GM19395 (cell line): ENCODE measurements around the gene VWA3A.
"Not testable (repeated sequence)": the region's sequence is repeated elsewhere in the genome, so short reads cannot be mapped to it uniquely, and the experiment has no call there.

Experiments
- ATAC-seq: cut with Tn5 transposase; IDR thresholded peaks from one replicate; pipeline ENCODE4 v1.9.1; 2021; ENCODE audit warnings: mild to moderate bottlenecking, moderate library complexity; ENCODE audit not compliant: unreplicated experiment

Gene VWA3A

DNA sequence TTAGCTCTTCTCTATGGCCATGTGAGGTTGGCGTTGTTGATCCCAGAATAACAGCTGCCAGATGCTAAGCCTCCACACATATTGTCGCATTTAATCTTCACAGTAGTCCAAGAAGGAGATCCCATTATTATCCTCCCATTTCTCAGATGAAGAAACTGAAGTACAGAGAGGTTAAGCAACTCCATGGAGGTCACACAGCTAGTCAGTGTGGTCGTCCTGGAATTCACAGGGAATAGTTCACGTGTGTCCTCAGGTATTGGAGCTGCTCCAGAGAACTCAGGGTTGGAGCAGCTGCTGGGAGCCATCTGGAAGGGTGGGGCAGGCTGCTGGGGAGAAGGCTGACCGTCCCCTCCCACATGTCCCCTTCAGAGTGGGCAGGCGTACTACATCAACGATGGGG is 89.5 kb downstream of the VWA3A start:
- ATAC-seq = no peak

DNA sequence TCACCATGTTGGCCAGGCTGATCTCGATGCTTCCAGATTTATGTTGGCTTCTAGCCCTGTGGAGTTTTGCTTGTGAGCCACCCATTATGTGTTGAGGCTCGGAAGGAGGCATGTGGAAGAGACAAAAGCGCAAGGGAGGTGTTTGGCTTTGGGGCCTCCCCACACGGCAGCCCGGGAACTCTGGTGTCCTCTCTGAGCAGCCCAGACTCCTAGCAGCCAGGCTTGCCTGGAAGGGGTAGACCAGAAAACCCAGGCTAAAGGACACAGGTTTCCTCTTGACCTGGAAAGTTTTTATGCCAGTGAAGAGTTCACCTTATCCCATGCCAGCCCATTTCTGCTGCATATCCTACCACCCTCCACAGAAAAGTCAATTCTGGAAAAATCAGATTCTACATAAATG is 91.0 kb downstream of the VWA3A start:
- no peak for ATAC-seq

DNA sequence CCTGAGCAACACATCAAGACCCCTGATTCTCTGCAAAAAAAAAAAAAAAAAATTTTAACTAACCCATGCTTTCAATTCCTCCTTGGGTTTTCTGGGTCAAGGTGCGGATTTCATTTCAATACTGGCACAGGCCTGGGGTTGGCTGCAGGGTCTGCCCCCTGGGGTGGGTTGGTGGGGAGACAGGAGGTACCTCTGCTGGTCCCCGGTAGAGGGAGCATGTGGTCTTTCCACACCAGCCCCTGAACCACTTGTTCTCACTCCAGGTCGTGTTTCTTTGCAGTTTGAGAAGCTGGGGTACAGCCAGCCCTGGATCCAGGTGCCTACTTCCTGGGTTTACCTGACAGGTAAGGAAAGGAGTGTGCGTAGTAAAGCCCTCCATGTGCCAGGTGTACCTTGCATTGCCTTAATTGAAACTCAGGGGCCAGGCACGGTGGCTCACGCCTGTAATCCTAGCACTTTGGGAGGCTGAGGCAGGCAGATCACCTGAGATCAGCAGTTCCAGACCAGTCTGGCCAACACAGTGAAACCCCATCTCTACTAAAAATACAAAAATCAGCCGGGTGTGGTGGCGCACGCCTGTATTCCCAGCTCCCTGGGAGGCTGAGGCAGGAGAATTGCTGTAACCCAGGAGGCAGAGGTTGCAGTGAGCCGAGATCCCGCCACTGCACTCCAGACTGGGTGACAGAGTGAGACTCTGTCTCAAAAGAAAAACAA is 91.7 kb downstream of the VWA3A start:
- no peak for ATAC-seq

DNA sequence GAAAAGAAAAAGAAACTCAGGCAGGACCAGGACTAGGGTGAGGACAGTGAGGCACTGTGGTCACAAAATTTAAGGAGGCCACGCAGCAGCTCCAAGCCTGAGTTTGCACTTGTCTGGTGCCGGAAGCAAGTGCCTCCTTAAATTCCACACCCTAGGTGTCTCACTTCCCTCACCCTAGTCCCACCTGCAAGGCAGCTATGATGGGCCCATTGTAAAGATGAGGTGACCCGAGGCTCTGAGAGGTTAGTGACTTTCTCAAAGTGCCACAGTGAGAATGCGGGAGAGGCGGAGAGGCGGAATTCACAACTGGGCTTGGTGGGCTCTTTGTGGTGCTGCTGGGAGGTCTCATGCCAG is 92.3 kb downstream of the VWA3A start:
- no peak for ATAC-seq

DNA sequence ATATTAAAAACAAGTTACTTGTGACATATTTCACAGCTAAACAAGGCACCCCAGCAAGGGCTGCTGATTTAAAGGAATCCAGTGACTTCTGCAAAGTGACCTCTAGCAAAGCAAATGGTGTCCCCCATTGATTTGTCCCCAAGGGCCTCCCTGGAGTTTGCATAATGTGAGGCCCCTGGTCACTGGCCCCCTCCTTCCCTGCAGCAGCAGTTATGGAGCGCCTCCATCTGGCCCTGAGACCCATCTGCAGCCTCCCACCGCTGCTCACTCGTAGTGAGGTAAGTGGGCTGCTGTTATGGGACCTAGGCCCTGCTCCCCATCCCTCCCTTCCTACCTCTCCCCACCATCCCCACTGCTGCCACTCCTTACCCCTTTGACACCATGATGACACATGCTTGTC is 94.2 kb downstream of the VWA3A start:
- ATAC-seq = no peak

DNA sequence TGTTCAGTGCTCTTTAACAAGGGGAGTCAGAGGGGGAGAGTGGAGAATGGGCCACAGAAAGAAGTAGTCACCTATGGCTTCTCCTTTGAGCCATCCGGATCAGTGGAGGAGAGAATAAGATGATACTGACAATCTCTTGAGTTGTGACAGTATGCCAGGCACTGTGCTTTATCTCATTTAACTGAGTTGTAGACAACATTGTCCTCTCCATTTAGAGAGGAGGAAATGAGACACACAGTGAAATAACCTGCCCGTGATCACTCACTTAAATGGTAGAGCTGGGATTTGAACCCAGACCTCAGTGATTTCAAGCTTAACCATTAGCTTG is 95.9 kb downstream of the VWA3A start:
- ATAC-seq = no peak

DNA sequence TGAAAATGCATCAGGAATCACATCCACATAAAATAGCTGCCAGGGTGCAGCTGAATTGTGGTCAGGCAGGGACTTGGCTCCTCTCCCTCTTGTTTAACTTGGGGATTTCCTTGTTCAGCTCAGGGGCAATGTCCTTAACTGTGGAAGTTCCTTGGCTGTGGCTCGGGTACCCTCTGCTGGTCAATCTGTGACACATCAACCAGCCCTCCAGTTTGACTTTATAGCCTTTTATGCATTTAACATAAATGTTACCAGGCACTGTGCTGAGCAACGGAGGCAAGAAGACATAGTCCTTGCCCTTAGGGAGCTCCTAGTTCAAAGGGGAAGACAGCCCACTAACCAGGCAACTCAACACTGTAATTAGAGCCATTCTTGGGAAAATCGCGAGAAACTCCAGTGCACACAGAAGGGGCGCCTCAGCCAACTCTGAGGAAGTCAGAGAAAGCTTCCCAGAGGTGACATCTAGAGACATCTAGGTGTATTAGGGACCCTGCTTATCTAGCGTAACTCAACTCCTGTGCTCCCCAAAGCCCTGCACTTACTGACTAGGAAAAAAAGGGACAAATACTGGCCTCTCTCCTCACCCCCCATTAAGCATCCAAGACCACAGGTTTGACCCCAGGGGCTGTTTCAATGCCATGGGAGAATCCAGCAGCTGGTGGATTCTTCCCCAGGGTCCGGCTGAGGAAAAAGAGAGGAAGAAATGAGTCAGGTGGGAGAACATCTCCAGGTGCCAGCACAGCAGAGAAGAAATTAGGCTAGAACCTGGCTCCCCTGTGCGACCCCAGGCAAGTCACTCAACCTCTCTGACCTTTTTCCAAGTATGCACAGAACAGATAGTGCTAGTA is 96.5 kb downstream of the VWA3A start:
- no peak for ATAC-seq

DNA sequence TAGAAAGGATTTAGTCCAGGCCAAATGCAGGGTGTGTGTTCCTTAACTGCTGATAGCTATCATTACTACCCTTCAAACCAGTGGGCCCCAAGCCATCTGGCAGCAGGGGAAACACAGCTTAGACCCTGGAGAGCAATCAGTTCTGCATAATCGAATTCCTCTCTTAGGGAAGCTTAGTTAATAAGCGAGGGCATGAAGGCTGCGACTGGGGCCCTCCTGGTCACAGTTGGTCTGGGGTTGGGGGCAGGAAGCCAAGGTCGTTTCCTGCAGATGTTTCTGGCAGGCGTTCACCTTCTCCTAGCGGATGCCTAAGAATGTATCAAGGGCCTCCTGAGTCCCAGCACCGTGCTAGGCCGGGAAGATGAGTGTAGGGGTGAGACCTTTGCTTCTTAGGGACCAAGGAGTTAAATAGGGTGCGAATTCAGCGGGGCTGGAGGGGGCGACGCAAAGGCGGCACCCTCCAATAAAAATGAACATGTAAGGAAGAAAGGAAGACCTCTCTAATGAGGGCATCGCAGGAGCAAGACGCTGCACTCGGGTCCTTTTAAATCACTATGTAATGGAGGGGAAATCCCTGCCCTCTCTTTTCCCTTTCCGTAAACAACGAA is 97.2 kb downstream of the VWA3A start:
- no peak for ATAC-seq

DNA sequence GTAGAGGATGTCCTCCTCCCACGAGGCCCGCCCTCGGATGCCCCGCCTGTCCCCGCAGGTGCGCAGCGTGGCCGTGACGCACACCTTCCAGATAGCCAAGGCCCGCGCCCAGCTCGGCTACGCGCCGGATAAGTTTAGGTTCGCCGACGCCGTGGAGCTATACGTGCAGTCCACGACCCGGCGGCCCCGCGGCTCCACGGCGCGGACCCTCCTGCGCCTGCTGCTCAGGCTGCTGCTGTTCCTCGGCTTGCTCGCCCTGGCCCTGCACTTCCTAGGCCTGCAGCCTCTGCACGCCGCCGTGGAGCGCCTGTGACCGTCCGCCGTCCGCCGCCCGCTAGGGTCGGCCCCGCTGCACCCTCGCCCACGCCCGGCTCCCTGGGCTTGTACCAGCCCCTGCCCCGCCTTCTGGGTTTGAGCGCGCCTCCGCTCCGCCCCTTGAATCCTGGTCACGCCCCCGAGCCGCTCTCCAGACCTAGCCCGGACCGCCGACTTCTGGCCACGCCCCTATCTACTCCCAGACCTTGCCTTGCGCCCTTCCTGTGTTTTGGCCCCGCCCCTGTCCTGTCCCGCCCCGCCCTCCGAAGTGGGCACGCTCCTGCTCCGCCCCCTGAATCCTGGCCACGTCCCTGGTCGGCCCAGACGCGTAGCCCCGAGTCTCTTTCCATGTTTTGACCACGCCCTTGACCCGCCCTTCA is 97.9 kb downstream of the VWA3A start:
- ATAC-seq = peak; percentile 61

DNA sequence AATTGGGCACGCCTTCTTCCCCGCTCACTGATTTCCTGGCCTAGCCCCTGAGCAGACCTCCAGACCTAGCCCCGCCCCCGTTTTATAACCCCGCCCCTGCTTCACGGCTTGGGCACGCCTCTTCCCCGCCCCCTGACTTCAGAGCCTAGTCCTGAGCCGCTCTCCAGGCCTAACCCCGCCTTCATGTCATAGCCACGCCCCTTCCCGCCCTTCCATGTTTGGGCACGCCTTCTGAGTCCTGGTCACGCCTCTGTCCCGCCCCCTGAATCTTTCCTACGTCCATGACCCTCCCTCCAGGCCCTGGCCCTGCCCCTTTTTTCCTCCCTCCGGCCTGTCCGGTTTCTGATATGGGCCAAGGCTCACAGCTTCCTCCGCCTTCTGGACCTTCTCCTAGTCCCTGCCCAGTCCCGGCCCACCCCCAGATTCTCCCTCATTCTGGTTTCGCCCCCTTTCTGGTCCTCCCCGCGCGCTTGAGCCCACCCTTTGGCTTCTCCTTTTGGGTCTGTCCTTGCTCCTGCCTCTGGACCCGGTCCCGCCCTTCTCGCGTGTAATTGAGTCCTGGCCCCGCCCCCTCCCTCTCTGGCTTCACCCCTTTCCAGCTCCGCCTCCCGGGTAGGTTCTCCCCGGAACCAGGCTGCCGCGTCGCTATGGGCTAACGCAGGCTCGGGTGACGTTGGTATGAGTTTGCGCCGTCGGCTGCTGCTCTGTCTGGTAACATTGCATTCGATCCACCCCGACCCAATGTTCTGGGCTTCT is 98.6 kb downstream of the VWA3A start:
- ATAC-seq = peak; percentile 50

DNA sequence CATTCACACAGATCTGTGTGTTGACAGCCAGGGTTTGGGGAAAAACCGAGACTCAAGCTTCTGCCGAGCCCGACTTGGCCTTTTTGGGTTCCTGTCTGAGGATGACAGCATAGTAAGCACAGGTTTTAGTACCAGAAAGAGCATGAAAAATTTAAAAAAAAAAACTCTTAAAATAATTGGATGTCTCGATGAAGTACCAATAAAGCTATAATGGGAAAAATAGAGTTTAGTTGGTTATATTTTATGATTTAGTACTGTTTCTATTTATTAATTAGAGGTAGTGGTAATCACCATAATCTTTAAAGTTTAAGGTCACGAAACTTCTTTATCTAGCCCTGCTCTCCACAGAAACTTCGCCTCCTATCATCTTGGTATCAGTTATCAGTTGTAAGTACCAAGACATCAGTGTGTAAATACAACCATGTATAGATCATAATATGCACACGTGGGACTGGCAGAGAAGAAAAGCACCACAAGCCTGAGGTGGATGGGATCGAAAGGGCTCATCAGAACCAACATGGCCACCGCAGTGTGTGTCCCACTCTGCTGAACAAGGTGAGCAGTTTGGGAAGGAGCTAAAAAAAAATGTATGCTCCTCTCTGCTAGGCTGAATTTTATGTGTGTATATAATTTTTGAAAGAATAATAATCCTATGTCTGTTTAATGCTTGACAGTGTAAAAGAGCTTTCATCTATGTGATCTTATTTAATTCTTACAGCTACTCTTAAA is 99.4 kb downstream of the VWA3A start:
- no peak for ATAC-seq

DNA sequence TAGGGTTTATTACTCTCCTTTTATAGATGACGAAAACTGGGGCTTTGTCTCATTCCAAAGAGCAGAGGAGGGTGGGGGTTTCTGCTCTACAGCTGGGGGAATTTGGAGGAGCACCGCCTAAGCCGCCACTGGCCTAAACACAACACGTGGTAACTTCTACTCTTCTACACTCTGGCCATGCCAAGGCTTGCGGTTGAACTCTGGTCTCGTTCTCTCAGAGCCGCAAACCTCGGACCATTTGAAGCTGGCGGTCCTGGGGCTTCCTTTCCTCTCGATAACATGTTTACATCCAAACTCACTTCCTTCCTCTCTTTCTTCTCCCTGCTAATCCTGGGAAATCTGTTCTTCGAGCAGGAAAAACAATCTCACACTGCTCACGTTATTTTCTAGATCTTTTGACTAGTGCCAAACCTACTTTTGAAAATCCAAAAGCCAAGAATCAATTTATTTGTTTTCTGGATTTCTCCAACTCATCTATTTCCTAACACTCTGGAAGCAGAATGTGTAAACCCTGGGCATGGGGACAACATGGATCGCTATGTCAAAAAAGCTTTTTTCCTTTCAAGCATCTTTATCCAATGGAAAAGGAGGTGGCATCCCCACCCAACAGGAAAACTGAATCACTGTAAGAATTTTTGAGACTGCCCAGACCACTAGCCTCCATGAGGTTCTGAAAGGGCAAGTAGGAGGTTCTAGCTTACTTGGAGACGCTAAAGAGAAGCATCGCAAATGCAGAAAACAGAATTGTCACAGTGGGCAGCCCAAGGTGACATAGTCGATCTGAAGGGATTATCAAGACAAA is 100.1 kb downstream of the VWA3A start:
- no peak for ATAC-seq

DNA sequence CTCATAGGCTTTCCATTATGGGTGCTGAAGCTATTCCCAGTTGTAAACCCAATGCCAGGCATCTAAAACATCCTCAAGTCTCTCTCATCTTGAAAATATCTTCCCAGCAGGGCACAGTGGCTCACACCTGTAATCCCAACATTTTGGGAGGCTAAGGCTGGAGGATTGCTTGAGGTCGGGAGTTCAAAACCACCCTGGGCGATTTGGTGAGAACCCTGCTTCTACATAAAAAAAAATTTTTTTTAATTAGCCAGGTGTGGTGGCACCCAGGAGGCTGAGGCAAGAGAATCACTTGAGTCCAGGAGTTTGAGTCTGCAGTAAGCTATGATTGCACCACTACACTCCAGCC is 100.7 kb downstream of the VWA3A start:
- ATAC-seq = no peak

DNA sequence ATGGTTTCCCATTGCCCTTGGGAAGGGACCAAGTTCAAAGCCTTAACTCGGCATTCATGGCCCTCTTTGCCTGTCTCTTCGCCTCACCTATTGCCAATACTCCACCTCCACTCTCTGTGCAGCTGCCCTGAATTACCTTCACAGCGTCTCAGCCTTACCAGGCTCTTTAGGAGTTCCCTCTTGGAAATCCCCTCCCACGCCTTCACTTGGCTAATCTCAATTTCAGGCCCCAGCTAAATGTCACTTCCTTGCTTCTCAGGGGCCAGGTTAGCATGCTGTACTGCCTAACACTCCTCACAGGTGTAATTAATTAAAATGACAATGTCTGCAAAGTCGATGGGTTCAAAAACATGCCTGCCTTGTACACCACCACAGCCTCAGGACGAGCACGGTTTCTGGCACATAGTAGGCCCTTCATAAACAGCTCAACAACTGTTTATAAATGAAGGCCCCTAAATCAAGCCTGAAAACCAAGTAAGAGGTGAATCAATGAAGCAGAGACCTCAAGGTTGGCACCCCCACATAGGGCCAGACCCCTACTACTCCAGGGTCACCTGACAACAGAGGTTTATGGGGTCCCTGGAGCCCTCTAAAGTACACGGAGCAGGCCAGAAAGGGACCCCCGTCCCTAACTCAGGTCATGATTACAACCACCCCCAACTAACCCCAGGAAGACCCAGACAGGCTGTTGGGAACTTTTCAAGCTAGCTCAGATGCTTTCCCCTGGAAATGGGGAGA is 102.5 kb downstream of the VWA3A start:
- ATAC-seq = no peak

DNA sequence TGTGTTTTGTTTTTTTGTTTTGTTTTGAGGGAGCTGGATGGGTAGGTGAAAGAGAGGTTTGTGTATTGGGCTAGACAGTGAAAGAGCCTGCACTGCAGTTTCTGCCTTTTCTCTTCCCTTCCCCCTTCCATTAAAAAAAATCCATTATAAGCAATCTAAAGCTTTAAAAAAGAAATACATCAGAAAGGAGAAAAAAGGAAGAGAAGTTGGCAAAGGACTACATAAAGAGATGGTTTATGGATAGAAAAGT is 103.0 kb downstream of the VWA3A start:
- ATAC-seq = no peak

DNA sequence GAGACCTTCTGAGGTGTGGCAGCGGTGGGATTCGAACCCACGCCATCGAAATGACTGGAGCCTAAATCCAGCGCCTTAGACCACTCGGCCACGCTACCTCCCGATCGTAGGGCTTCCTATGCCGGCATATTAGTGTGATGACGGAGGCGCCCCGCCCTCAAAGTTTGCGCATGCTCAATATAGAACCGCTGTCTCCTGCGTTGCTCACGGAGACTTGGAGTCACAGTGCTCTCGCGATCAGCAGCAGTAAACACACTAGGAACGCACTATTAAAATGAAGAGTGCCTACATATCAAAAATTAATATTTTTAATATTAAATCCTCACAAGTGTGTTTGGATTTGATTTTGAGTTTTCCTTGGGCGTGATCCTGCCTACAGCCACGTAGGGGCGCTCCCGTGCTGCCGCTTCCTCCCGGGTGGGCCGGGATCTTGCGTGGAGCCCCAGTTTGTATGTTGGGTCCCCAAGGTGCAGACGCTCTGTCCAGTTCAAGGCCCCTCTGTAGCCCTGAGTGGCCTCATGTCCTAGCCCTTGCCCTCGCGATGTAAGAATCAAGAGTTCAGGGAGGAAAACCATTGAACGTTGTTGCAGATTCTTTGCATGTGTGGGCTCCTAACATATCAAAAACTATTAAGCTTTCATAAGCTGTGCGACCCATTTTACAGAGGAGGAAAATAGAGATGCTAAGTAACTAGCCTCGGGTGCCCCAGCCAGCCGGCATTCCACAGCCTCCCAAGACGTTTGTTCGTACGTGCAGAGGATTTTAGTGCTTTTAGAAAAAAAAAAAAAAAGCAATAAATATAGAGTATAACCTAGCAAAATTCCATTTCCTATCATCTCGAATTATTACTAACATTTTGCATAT is 103.6 kb downstream of the VWA3A start:
- ATAC-seq = peak; percentile 38

DNA sequence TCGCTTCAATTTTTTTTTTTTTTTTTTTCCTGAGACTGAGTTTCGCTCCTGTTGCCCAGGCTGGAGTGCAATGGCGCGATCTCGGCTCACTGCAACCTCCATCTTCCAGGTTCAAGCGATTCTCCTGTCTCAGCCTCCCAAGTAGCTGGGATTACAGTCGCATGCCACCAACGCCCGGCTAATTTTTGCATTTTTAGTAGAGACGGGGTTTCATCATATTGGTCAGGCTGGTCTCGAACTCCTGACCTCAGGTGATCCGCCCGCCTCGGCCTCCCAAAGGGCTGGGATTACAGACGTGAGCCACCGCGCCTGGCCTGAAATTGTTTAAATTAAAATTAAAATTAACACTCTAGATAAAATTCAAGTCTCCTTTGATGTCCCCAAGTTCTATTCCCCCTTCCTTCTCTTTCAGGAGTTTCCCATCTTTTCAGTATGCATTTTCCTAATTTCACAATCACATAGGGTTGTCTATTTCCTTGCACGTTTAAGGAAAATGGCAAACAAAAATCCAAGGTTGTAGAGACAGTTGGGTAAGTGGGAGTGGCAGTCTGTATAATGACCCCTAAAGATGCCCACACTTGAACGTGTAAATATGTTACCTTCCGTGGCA is 104.3 kb downstream of the VWA3A start:
- ATAC-seq = not testable (repeated sequence)
